HEK293 (cell line): Measurements from ENCODE around the gene UGT1A4.

Experiments
- CTCF ChIA-PET: fragments of 350-600 bp; formaldehyde crosslinking; extraction: SDS; loops from one replicate; lab custom pipeline; 2021; ENCODE audit warnings: antibody characterized with exemption; lab: Yijun Ruan, JAX
- POLR2A ChIA-PET: fragments of 300-600 bp; formaldehyde crosslinking; extraction: SDS; loops from one replicate; lab custom pipeline; 2020; ENCODE audit warnings: antibody characterized with exemption, inconsistent platforms; lab: Yijun Ruan, JAX
- H3K27ac ChIP-seq: fragments of 200-500 bp; sonication (Bioruptor generic); 2 replicates; pipeline ENCODE4 v1.5.1; 2014; ENCODE audit warnings: low read depth, low read length, control low read depth, inconsistent platforms; ENCODE audit errors: extremely low read depth
- H3K36me3 ChIP-seq, 2 experiments: fragments of 200-500 bp in 1 of 2; sonication (Bioruptor generic) in 1 of 2; 1 replicate in 1 of 2; 2 replicates in 1 of 2; pipeline ENCODE4 v1.5.1; 2014 to 2017; ENCODE audit warnings: inconsistent platforms in 2 of 2, low read length in 2 of 2; ENCODE audit not compliant: control insufficient read depth in 2 of 2, insufficient read depth in 1 of 2
- H3K4me1 ChIP-seq: fragments of 200-500 bp; sonication (Bioruptor generic); 2 replicates; pipeline ENCODE4 v1.5.1; 2014; ENCODE audit warnings: mild to moderate bottlenecking, low read length, inconsistent platforms; ENCODE audit not compliant: control insufficient read depth, insufficient read depth
- H3K4me3 ChIP-seq: 2 replicates; pipeline ENCODE4 v1.5.1; 2011; ENCODE audit warnings: low read depth, mild to moderate bottlenecking, control low read depth, low read length, moderate library complexity
- H3K9me3 ChIP-seq: fragments of 200-500 bp; sonication (Bioruptor generic); 2 replicates; pipeline ENCODE4 v1.5.1; 2014; ENCODE audit warnings: low read depth, low read length, inconsistent platforms; ENCODE audit not compliant: control insufficient read depth, insufficient read depth
- BCL11B ChIP-seq: fragments of 450-650 bp; formaldehyde crosslinking; IDR thresholded peaks from 2 replicates; pipeline ENCODE4 v1.5.1; 2016; ENCODE audit warnings: low read depth, missing biosample characterization, missing genetic modification characterization
- EGR2 ChIP-seq: fragments of 450-650 bp; formaldehyde crosslinking; IDR thresholded peaks from 2 replicates; pipeline ENCODE4 v1.5.1; 2016; ENCODE audit warnings: low read depth, missing biosample characterization, missing genetic modification characterization
- GLI2 ChIP-seq: fragments of 450-650 bp; formaldehyde crosslinking; IDR thresholded peaks from 2 replicates; pipeline ENCODE4; 2017; ENCODE audit warnings: missing biosample characterization, missing genetic modification characterization, low read depth, borderline replicate concordance
- MEIS1 ChIP-seq: sonication (generic); formaldehyde crosslinking; IDR thresholded peaks from 2 replicates; pipeline ENCODE4 v1.8.1; 2022; ENCODE audit warnings: missing genetic modification reagents, mild to moderate bottlenecking, borderline replicate concordance
- PRDM1 ChIP-seq: fragments of 450-650 bp; formaldehyde crosslinking; IDR thresholded peaks from 2 replicates; pipeline ENCODE4; 2016; ENCODE audit warnings: missing biosample characterization, missing genetic modification characterization
- REPIN1 ChIP-seq: fragments of 450-650 bp; formaldehyde crosslinking; IDR thresholded peaks from 2 replicates; pipeline ENCODE4 v1.5.1; 2017; ENCODE audit warnings: missing biosample characterization, missing genetic modification characterization, low read depth
- TRIM28 ChIP-seq: IDR thresholded peaks from 2 replicates; pipeline ENCODE4 v1.6.1; 2011; ENCODE audit warnings: low read length, control low read depth, borderline replicate concordance
- ZBTB49 ChIP-seq: fragments of 450-650 bp; formaldehyde crosslinking; IDR thresholded peaks from 2 replicates; pipeline ENCODE4 v1.5.1; 2016; ENCODE audit warnings: missing biosample characterization, missing genetic modification characterization, low read depth
- ZNF169 ChIP-seq: fragments of 450-650 bp; formaldehyde crosslinking; IDR thresholded peaks from 2 replicates; pipeline ENCODE4 v1.5.1; 2016; ENCODE audit warnings: missing biosample characterization, missing genetic modification characterization
- ZNF175 ChIP-seq: fragments of 450-650 bp; formaldehyde crosslinking; IDR thresholded peaks from 2 replicates; pipeline ENCODE4 v1.5.1; 2016; ENCODE audit warnings: missing biosample characterization, missing genetic modification characterization
- ZNF280C ChIP-seq: fragments of 450-650 bp; formaldehyde crosslinking; IDR thresholded peaks from 2 replicates; pipeline ENCODE4 v1.5.1; 2016; ENCODE audit warnings: missing biosample characterization, missing genetic modification characterization
- ZNF280D ChIP-seq: fragments of 450-650 bp; formaldehyde crosslinking; IDR thresholded peaks from 2 replicates; pipeline ENCODE4 v1.5.1; 2016; ENCODE audit warnings: missing biosample characterization, missing genetic modification characterization
- ZNF391 ChIP-seq: fragments of 450-650 bp; formaldehyde crosslinking; IDR thresholded peaks from 2 replicates; pipeline ENCODE4 v1.5.1; 2016; ENCODE audit warnings: low read depth, missing biosample characterization, missing genetic modification characterization, borderline replicate concordance
- ZNF398 ChIP-seq: fragments of 450-650 bp; formaldehyde crosslinking; IDR thresholded peaks from 2 replicates; pipeline ENCODE4 v1.5.1; 2017; ENCODE audit warnings: missing biosample characterization, missing genetic modification characterization
- ZNF596 ChIP-seq: fragments of 450-650 bp; IDR thresholded peaks from 2 replicates; pipeline ENCODE4 v1.5.0; 2018; ENCODE audit warnings: missing biosample characterization, mild to moderate bottlenecking, missing genetic modification characterization, moderate library complexity
- ZNF629 ChIP-seq: fragments of 450-650 bp; formaldehyde crosslinking; IDR thresholded peaks from 2 replicates; pipeline ENCODE4 v1.5.1; 2017; ENCODE audit warnings: missing biosample characterization, missing genetic modification characterization
- ZNF76 ChIP-seq: fragments of 450-650 bp; formaldehyde crosslinking; IDR thresholded peaks from 2 replicates; pipeline ENCODE4; 2016; ENCODE audit warnings: low read depth, missing biosample characterization, missing genetic modification characterization, borderline replicate concordance
- ZNF776 ChIP-seq: fragments of 450-650 bp; formaldehyde crosslinking; IDR thresholded peaks from 2 replicates; pipeline ENCODE4 v1.5.0; 2017; ENCODE audit warnings: missing biosample characterization, missing genetic modification characterization, borderline replicate concordance
- TF ChIP-seq, protein P1 (sequence below): fragments of 450-650 bp; formaldehyde crosslinking; IDR thresholded peaks from 2 replicates; pipeline ENCODE4 v1.5.1; 2016; ENCODE audit warnings: missing biosample characterization, missing genetic modification characterization

UGT1A4 gene

GRCh38 chr2:233691443-233692433, 26.8 kb upstream of the UGT1A4 start:
- H3K4me1 ChIP-seq = no peaks in the 10 kb centered on the region
- ChIA-PET POLR2A (no interaction called here), CTCF (interaction anchor here (1.8 kb wide), 1 partner anchor 19 kb away, joined by 5 read pairs; no protein-coding TSS in a partner anchor)
- TF ChIP-seq ZNF280C (tag by site-specific recombination) (no peak), ZNF391 (no peak)
- no peaks in the 10 kb centered on the region for H3K9me3 ChIP-seq
- H3K27ac ChIP-seq = no peak overlapping the region
- H3K36me3 ChIP-seq = no peaks in the 10 kb centered on the region
- no peak overlapping the region for H3K4me3 ChIP-seq

DNA sequence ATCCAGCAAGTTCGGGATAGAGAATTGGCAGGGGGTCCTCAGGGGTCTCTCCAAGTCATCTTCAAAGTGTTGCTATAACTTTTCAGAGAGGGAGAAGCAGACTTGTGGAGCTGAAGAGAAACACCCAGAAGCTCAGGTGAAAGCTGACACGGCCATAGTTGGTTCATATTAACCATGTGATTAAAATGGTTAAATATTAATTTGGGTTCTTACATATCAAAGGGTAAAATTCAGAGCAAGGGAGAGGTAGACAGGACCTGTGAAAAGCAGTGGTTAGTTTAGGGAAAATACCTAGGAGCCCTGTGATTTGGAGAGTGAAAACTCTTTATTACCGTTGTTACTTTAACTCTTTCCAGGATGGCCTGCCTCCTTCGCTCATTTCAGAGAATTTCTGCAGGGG, 25.9 kb upstream of the UGT1A4 start, which contains the start of gene UGT1A6:
Gene UGT1A6 (plus strand): TSS at position 243 of the 400 bp plus-strand sequence. CDS start 115 bp downstream, at position 358.
- H3K4me3 ChIP-seq = no peak within 1 kb of the TSS
- no peak within 1 kb of the TSS for H3K27ac ChIP-seq
- no peaks in the 10 kb centered on the region for H3K36me3 ChIP-seq
- CTCF ChIA-PET = no interaction called here
- POLR2A ChIA-PET = no interaction called here
- TF ChIP-seq ZNF629 (tag by site-specific recombination) (no peak), ZNF596 (tag by site-specific recombination) (no peak), ZBTB49 (no peak), ZNF776 (tag by site-specific recombination) (no peak), BCL11B (no peak), EGR2 (tag by site-specific recombination) (no peak), TRIM28 (no peak), PRDM1 (tag by site-specific recombination) (no peak), GLI2 (tag by site-specific recombination) (no peak), ZNF280D (tag by site-specific recombination) (no peak), ZNF169 (tag by site-specific recombination) (no peak), ZNF398 (tag by site-specific recombination) (no peak), MEIS1 (no peak), ZNF76 (no peak), ZNF175 (no peak), REPIN1 (tag by site-specific recombination) (no peak)
- TF ChIP-seq, protein P1, sequence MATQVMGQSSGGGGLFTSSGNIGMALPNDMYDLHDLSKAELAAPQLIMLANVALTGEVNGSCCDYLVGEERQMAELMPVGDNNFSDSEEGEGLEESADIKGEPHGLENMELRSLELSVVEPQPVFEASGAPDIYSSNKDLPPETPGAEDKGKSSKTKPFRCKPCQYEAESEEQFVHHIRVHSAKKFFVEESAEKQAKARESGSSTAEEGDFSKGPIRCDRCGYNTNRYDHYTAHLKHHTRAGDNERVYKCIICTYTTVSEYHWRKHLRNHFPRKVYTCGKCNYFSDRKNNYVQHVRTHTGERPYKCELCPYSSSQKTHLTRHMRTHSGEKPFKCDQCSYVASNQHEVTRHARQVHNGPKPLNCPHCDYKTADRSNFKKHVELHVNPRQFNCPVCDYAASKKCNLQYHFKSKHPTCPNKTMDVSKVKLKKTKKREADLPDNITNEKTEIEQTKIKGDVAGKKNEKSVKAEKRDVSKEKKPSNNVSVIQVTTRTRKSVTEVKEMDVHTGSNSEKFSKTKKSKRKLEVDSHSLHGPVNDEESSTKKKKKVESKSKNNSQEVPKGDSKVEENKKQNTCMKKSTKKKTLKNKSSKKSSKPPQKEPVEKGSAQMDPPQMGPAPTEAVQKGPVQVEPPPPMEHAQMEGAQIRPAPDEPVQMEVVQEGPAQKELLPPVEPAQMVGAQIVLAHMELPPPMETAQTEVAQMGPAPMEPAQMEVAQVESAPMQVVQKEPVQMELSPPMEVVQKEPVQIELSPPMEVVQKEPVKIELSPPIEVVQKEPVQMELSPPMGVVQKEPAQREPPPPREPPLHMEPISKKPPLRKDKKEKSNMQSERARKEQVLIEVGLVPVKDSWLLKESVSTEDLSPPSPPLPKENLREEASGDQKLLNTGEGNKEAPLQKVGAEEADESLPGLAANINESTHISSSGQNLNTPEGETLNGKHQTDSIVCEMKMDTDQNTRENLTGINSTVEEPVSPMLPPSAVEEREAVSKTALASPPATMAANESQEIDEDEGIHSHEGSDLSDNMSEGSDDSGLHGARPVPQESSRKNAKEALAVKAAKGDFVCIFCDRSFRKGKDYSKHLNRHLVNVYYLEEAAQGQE = no peak
- no peaks in the 10 kb centered on the region for H3K4me1 ChIP-seq
- no peaks in the 10 kb centered on the region for H3K9me3 ChIP-seq
